Measurements from ENCODE around the gene MAP3K12. TPM values are rescaled to one million over a fixed set of nuclear protein-coding genes. Genes with fewer than 3 reads are reported as not detected.

MAP3K12 gene
- total and polyA plus RNA-seq, 2 of the 13 experiments (the other 11 are each of a cell fraction or from before 2014, with no cell fraction given) = 0.20 to 1.1 TPM

DNA sequence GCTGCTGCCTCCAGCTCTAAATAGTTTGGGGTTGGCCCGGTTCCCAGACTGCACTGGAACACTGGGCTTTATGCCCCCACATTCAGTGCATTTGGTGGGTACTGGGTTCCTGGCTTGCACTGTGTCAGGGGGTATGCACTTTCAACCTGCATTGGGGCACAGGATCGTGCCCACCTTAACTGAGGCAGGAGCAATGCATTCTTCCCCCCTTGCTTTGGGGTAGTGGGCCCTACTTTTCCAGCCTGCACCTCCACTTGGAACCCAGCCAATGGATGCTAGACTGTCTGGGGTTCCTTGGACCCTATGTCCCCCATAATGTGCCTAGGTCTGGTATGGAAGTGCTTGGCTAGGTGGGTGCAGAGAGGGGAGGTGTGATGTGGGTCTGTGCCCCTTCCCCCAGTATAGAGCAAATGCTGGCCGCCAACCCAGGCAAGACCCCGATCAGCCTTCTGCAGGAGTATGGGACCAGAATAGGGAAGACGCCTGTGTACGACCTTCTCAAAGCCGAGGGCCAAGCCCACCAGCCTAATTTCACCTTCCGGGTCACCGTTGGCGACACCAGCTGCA, 2.4 kb upstream of the MAP3K12 start (continued):
- TF ChIP-seq, protein P1, sequence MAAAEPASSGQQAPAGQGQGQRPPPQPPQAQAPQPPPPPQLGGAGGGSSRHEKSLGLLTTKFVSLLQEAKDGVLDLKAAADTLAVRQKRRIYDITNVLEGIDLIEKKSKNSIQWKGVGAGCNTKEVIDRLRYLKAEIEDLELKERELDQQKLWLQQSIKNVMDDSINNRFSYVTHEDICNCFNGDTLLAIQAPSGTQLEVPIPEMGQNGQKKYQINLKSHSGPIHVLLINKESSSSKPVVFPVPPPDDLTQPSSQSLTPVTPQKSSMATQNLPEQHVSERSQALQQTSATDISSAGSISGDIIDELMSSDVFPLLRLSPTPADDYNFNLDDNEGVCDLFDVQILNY (CRISPR knock-in tag; conservative IDR thresholded peaks at IDR 0.05) = no peak
- 0 out of 2 replicates have a peak, but pooled peaks have one; percentile 13 for TF ChIP-seq NFIB (CRISPR knock-in tag; IDR thresholded peaks at IDR 0.05; ENCODE audit: borderline replicate concordance)
- TF ChIP-seq, protein P2, sequence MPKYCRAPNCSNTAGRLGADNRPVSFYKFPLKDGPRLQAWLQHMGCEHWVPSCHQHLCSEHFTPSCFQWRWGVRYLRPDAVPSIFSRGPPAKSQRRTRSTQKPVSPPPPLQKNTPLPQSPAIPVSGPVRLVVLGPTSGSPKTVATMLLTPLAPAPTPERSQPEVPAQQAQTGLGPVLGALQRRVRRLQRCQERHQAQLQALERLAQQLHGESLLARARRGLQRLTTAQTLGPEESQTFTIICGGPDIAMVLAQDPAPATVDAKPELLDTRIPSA (CRISPR knock-in tag; IDR thresholded peaks at IDR 0.05; ENCODE audit: borderline replicate concordance) = no peak
- TF ChIP-seq JARID2 (CRISPR knock-in tag; IDR thresholded peaks at IDR 0.05; ENCODE audit: insufficient replicate concordance) = no peak
- no peak for TF ChIP-seq YEATS4 (CRISPR knock-in tag; IDR thresholded peaks at IDR 0.05; ENCODE audit: borderline replicate concordance)
- TF ChIP-seq, protein P3, sequence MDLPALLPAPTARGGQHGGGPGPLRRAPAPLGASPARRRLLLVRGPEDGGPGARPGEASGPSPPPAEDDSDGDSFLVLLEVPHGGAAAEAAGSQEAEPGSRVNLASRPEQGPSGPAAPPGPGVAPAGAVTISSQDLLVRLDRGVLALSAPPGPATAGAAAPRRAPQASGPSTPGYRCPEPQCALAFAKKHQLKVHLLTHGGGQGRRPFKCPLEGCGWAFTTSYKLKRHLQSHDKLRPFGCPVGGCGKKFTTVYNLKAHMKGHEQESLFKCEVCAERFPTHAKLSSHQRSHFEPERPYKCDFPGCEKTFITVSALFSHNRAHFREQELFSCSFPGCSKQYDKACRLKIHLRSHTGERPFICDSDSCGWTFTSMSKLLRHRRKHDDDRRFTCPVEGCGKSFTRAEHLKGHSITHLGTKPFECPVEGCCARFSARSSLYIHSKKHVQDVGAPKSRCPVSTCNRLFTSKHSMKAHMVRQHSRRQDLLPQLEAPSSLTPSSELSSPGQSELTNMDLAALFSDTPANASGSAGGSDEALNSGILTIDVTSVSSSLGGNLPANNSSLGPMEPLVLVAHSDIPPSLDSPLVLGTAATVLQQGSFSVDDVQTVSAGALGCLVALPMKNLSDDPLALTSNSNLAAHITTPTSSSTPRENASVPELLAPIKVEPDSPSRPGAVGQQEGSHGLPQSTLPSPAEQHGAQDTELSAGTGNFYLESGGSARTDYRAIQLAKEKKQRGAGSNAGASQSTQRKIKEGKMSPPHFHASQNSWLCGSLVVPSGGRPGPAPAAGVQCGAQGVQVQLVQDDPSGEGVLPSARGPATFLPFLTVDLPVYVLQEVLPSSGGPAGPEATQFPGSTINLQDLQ (CRISPR knock-in tag; IDR thresholded peaks at IDR 0.05) = 0 out of 2 replicates have a peak, but pooled peaks have one; percentile 7
- TF ChIP-seq RFX3 (CRISPR knock-in tag; IDR thresholded peaks at IDR 0.05) = no peak
- no peak for TF ChIP-seq HOXA3 (CRISPR knock-in tag; IDR thresholded peaks at IDR 0.05)
- no peak for TF ChIP-seq HNRNPK (IDR thresholded peaks at IDR 0.05; ENCODE audit: low read depth, low read length, poor library complexity, severe bottlenecking)
- no peak; the same call in 1 of the 2 replicates for TF ChIP-seq ZNF350 (CRISPR knock-in tag; IDR thresholded peaks at IDR 0.05; ENCODE audit: borderline replicate concordance, low read depth)
- no peak for TF ChIP-seq ZNF816 (CRISPR knock-in tag; IDR thresholded peaks at IDR 0.05; ENCODE audit: borderline replicate concordance)
- TF ChIP-seq, protein P4, sequence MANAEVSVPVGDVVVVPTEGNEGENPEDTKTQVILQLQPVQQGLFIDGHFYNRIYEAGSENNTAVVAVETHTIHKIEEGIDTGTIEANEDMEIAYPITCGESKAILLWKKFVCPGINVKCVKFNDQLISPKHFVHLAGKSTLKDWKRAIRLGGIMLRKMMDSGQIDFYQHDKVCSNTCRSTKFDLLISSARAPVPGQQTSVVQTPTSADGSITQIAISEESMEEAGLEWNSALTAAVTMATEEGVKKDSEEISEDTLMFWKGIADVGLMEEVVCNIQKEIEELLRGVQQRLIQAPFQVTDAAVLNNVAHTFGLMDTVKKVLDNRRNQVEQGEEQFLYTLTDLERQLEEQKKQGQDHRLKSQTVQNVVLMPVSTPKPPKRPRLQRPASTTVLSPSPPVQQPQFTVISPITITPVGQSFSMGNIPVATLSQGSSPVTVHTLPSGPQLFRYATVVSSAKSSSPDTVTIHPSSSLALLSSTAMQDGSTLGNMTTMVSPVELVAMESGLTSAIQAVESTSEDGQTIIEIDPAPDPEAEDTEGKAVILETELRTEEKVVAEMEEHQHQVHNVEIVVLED (CRISPR knock-in tag; IDR thresholded peaks at IDR 0.05; ENCODE audit: borderline replicate concordance) = no peak
- TF ChIP-seq, protein P5, sequence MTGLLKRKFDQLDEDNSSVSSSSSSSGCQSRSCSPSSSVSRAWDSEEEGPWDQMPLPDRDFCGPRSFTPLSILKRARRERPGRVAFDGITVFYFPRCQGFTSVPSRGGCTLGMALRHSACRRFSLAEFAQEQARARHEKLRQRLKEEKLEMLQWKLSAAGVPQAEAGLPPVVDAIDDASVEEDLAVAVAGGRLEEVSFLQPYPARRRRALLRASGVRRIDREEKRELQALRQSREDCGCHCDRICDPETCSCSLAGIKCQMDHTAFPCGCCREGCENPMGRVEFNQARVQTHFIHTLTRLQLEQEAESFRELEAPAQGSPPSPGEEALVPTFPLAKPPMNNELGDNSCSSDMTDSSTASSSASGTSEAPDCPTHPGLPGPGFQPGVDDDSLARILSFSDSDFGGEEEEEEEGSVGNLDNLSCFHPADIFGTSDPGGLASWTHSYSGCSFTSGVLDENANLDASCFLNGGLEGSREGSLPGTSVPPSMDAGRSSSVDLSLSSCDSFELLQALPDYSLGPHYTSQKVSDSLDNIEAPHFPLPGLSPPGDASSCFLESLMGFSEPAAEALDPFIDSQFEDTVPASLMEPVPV (CRISPR knock-in tag; IDR thresholded peaks at IDR 0.05) = peak; percentile 58; the same call in 1 of the 2 replicates
- no peak for TF ChIP-seq ZNF205 (CRISPR knock-in tag; IDR thresholded peaks at IDR 0.05)
- no peak for TF ChIP-seq ZNF782 (CRISPR knock-in tag; IDR thresholded peaks at IDR 0.05; ENCODE audit: borderline replicate concordance)
- TF ChIP-seq, protein P6, sequence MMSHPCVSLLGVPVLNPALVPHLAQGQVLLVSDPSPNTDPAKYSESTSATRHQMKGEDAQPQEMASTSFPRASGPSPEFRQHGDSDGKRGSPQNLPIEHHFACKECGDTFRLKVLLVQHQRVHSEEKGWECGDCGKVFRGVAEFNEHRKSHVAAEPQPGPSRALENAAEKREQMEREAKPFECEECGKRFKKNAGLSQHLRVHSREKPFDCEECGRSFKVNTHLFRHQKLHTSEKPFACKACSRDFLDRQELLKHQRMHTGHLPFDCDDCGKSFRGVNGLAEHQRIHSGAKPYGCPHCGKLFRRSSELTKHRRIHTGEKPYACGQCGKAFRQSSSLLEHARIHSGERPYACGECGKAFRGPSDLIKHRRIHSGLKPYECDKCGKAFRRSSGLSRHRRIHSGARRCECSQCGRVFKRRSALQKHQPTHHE (CRISPR knock-in tag; IDR thresholded peaks at IDR 0.05; ENCODE audit: borderline replicate concordance) = no peak
- no peak for TF ChIP-seq MTF1 (CRISPR knock-in tag; IDR thresholded peaks at IDR 0.05)
- no peak for TF ChIP-seq TGIF2 (CRISPR knock-in tag; IDR thresholded peaks at IDR 0.05)
- TF ChIP-seq SIX1 (CRISPR knock-in tag; IDR thresholded peaks at IDR 0.05; ENCODE audit: borderline replicate concordance) = no peak
- TF ChIP-seq GLI4 (CRISPR knock-in tag; IDR thresholded peaks at IDR 0.05; ENCODE audit: borderline replicate concordance) = no peak; the same call in 1 of the 2 replicates

Data from HepG2 (cell line).